Measurements from ENCODE around the gene PTPRZ1. TPM values are rescaled to one million over a fixed set of nuclear protein-coding genes. Genes with fewer than 3 reads are reported as not detected.

Gene PTPRZ1
- total RNA-seq, 1 experiment from 2014 or later, result 74.2 TPM

- Mint-ChIP-seq H3K27me3 (ENCODE audit: low read depth) (no peaks in the 10 kb centered on the region), H3K4me3 (no peak overlapping the region), H3K36me3 (ENCODE audit: insufficient read depth in 1 of 3, low read depth in 3 of 3) (peaks cover 5 to 23% (median 18%) of the 10 kb centered on the region in 3 experiments; a peak in 6 of 7 replicates), H3K27ac (peak overlapping the region; percentile 45 to 93 (median 82); a peak in 5 of 7 replicates), H3K4me1 (peaks cover 46 to 55% of the 10 kb centered on the region in 2 experiments), H3K9me3 (no peaks in the 10 kb centered on the region)
- no peak overlapping the region for H2BK12ac ChIP-seq (ENCODE audit: insufficient read length, low read depth, low read length)
- TF ChIP-seq CTCF (conservative IDR thresholded peaks at IDR 0.05), result no peak
- no peak overlapping the region for H2AK5ac ChIP-seq (ENCODE audit: insufficient read length, low read length)
- H2BK5ac ChIP-seq (ENCODE audit: insufficient read length, low read length), result no peak overlapping the region
- peaks cover 16% of the 10 kb centered on the region; the same call in 1 of the 2 replicates for H3K79me2 ChIP-seq (ENCODE audit: insufficient read depth, low read length)
- no peak overlapping the region for H3K18ac ChIP-seq (ENCODE audit: insufficient read length, low read depth, low read length)
- H3K4ac ChIP-seq (ENCODE audit: low read depth, low read length), result no peak overlapping the region
- H3K79me1 ChIP-seq (ENCODE audit: insufficient read depth, low read depth, low read length, poor library complexity, severe bottlenecking), result no peaks in the 10 kb centered on the region
- H2BK15ac ChIP-seq (ENCODE audit: low read depth, low read length), result no peak overlapping the region
- H3K27ac ChIP-seq (ENCODE audit: insufficient read length, low read depth, low read length), result peak overlapping the region; percentile 11
- DNase-seq, result no peak
- H3K27me3 ChIP-seq (ENCODE audit: insufficient read depth, low read length), result no peaks in the 10 kb centered on the region
- H3T11ph ChIP-seq (ENCODE audit: low read length), result no peak overlapping the region
- no peak overlapping the region for H3K23ac ChIP-seq (ENCODE audit: insufficient read length, low read depth, low read length)
- H4K91ac ChIP-seq (ENCODE audit: insufficient read length, low read depth, low read length), result no peak overlapping the region
- H3K9ac ChIP-seq (ENCODE audit: extremely low read depth, insufficient read length, low read length), result no peak overlapping the region
- H2BK20ac ChIP-seq (ENCODE audit: low read depth, low read length, poor library complexity, severe bottlenecking), result no peak overlapping the region
- H4K20me1 ChIP-seq (ENCODE audit: control insufficient read depth, insufficient read depth, insufficient read length), result no peaks in the 10 kb centered on the region
- no peaks in the 10 kb centered on the region for H3K23me2 ChIP-seq (ENCODE audit: insufficient read length, low read depth, low read length, poor library complexity, severe bottlenecking)
- no peak overlapping the region for H4K8ac ChIP-seq (replicated peaks; ENCODE audit: insufficient read length, low read depth, low read length)
- H2BK120ac ChIP-seq (ENCODE audit: low read depth, low read length, poor library complexity, severe bottlenecking), result no peak overlapping the region
- H3K56ac ChIP-seq (ENCODE audit: insufficient read length, low read depth, low read length), result no peak overlapping the region
- H3K14ac ChIP-seq (ENCODE audit: insufficient read depth, low read length), result no peak overlapping the region
- H3K4me2 ChIP-seq (ENCODE audit: insufficient read depth, insufficient read length, low read length), result no peak overlapping the region
- no peak overlapping the region for H2AFZ ChIP-seq (ENCODE audit: low read length)
- no peaks in the 10 kb centered on the region for H3K9me3 ChIP-seq (ENCODE audit: control insufficient read depth, low read depth, low read length)
- WGBS (ENCODE audit: extremely low coverage, insufficient read length, low lambda C conversion rate), result no CpG with 5 or more reads among the region's 4 CpGs
- no peak overlapping the region for H4K5ac ChIP-seq (ENCODE audit: insufficient read length, low read depth, low read length)
- H3K4me1 ChIP-seq (ENCODE audit: insufficient read depth, low read length), result peaks cover 21% of the 10 kb centered on the region
Measured at GRCh38 chr7:121960678-121961077, 87.7 kb downstream of the PTPRZ1 start.
